HG02678 (cell line): Measurements from ENCODE around the gene ADAMTSL1.

Experiments
- ATAC-seq: cut with Tn5 transposase; IDR thresholded peaks from one replicate; pipeline ENCODE4 v1.9.1; 2021; ENCODE audit warnings: mild to moderate bottlenecking, moderate library complexity; ENCODE audit not compliant: unreplicated experiment

The ADAMTSL1 gene

DNA sequence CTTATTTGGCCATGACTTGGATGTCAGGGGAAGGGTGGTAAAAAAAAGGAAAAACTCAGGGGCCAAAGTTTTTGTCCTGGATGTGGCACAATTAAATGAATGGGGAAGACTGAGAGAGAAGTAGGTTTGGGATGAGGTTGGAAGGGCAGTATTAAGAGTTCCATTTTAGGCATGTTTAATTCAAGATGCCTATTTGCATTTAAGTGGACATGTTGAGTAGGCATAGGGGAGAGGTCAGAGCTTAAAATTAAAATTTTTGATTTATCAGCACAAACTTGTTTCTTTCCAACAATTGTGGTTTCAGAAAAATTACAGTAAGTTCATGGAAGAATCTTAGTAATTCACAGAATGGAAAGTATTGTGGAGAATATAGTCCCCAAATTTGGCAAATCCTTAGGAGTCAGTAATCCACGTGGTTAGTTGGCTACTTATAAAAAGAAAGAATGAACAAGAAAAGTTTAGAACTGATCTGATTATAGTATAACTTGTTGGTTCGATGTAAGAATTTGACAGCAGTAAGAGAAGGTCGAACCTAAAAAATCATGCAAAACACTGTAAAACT, 293.1 kb downstream of the ADAMTSL1 start:
- ATAC-seq: no peak

DNA sequence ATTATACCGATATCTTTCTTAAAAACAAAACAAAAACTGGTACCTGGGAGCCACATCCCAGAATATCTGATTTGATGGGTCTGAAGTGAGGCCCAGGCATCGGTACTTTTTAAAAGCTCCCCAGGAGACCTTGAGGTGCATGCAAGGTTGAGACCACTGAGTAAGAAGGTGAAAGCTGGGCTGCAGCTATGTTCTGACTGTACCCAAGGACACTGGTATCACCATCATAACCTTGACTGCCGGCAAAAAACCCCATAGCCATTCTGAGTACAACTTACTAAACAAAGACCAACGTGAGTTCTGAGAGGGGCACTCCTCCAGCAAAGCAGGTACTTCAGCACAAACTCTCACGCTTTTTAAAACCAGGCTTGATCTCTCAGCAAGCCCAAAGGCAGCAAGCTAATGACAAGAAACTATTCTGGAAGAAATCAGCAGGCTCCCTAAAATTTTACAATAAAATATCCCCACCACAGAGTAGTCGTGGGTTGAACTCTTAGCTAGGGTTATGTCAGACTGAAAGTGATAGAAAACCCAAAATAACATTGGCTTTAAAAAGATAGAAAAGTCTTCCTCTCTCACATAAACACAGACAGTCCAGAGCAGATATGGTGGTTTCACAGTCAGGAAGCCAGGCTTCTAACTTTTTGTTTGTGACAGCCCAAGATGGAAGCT, 295.1 kb downstream of the ADAMTSL1 start:
- ATAC-seq: peak; percentile 79

DNA sequence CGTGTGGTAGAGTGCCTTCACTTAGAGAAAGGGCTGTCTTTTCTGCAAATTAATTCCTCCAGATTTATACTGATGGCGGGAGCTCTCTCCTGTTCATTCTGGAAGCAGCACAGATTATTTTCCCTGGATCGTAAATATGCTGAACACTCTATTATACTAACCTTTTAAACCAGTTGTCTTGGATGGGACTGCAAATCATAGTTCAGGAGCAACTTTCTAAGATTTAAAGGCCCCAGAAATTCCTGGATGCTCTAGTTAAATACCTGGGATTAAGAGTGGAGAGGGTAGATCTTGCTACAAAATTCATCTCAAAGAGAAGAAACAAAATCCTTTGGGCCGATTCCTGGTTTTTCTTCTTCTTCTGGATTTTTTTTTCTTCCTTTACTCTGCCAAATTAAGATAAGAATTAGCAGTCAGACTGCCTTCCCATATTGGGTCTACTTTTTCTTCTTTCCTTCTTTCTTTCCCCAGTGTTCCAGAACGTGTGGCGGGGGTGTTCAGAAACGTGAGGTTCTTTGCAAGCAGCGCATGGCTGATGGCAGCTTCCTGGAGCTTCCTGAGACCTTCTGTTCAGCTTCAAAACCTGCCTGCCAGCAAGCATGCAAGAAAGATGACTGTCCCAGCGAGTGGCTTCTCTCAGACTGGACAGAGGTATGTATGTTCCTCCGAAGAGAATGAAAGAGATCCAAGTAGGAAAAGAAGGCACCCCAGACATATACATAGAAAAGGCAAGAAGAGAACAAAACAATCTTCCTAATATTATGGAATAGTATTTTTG, 296.4 kb downstream of the ADAMTSL1 start:
- no peak for ATAC-seq

DNA sequence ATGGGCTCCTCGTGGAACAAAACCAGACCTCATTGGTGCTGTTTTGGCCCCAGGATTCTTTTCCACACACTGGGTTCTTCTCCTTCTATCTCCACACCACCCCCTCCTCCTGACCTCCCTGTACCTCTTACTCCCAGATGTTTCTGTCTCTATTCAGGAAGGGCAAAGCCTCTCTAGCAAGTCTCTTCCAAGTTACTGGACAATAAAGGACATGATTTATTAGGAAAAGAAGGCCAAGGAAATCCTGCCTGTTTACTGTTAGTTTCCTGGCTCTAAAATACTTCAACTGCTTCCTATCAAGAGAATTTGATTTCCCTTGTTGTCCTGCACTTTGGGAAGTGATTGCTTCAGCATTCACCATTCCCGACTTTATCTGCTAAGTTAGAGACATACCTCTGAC, 297.1 kb downstream of the ADAMTSL1 start:
- ATAC-seq: no peak

DNA sequence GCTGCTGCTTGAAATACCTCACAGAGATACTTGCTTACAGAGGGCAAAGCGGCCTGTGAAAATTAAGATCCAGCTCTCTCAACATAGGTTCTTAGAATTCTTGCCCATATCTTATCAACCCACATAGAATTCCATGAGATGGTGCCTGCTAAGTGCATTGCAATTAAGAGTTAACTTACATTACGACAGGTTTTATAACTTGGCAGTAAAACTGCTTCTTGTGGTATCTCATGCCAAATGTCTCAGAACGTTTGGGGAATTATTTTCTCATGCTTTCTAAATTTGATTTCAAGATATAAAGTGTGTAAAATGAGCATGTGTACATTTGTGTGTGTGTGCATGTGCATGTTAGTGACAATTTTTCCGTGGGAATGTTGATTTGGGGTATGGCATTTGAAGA, 297.8 kb downstream of the ADAMTSL1 start:
- no peak for ATAC-seq

DNA sequence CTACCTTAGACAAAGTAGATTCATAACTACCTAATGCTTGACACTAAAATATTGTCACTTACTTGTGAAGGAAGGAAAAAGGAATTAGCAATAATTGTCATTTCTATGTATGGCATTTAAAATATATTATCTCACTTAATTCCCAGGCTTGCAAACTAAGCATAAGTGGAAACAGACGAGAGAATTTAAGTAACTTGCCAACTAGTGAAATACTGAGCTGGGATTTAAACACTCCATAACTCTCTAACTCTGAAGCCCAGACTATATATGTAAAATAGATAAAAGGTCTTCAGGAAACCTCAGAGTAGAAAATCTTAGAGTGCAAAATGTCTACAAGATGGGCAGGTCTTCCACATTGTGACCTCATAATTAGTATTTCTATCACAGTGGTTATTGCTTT, 301.3 kb downstream of the ADAMTSL1 start:
- no peak for ATAC-seq

DNA sequence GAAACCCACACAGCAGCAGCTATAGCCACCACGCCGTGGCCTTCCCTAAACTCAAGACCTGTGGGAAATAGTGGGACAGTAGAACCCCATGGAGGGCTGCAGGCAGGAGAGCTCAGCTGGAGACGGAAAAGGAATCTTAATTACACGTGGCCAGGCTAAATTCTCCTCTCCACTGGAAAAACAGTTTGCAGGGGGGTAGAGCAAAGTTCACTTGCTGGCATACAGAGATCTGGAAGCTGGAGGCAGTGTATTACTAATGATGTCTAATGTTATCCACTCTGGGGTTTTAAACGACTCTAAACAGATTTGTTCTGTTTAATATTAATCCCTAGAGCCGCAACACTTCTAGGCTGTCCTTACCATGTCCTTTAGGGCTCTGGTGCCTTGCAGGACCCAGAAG, 302.0 kb downstream of the ADAMTSL1 start:
- ATAC-seq: no peak

DNA sequence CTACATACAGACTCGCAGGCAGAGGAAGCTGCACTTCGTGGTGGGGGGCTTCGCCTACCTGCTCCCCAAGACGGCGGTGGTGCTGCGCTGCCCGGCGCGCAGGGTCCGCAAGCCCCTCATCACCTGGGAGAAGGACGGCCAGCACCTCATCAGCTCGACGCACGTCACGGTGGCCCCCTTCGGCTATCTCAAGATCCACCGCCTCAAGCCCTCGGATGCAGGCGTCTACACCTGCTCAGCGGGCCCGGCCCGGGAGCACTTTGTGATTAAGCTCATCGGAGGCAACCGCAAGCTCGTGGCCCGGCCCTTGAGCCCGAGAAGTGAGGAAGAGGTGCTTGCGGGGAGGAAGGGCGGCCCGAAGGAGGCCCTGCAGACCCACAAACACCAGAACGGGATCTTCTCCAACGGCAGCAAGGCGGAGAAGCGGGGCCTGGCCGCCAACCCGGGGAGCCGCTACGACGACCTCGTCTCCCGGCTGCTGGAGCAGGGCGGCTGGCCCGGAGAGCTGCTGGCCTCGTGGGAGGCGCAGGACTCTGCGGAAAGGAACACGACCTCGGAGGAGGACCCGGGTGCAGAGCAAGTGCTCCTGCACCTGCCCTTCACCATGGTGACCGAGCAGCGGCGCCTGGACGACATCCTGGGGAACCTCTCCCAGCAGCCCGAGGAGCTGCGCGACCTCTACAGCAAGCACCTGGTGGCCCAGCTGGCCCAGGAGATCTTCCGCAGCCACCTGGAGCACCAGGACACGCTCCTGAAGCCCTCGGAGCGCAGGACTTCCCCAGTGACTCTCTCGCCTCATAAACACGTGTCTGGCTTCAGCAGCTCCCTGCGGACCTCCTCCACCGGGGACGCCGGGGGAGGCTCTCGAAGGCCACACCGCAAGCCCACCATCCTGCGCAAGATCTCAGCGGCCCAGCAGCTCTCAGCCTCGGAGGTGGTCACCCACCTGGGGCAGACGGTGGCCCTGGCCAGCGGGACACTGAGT, 303.2 kb downstream of the ADAMTSL1 start:
- ATAC-seq: no peak

DNA sequence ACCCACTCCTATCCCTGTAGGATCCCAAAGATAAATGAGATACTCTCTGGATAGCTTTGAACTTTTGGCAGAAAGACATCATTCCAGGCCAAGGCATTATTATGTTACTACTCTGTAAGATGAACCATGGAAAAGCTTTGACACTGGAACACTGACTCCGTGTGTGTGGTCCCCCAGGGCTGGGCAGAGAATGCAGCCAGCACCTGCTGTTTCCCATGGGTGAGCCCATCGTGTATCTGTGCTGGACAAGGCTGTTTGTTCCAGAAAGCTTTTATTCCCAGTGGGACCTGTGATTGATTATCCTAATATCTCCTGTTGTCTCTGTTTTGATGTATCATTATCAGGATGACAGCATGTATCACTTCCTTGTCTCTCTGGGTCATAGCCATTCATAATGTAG, 304.2 kb downstream of the ADAMTSL1 start:
- ATAC-seq: no peak

DNA sequence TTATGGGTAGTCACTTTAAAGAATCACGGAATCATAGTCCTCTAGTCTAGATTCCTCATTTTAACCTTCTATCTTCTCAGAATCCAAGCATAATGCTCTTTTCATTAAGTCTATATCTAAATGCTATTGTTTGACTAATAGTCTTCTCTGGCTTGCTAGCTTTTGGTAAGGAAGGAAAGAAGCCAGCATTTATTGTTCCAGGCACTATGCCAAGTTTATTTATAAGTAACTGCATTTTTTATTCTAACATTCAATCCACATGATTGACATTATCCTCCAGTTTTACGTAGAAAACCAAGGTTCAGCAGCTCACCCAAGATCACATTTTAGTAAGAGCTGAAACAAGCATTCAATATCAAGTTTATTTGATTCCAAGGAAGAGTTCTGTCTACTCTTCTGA, 304.9 kb downstream of the ADAMTSL1 start:
- ATAC-seq: no peak

DNA sequence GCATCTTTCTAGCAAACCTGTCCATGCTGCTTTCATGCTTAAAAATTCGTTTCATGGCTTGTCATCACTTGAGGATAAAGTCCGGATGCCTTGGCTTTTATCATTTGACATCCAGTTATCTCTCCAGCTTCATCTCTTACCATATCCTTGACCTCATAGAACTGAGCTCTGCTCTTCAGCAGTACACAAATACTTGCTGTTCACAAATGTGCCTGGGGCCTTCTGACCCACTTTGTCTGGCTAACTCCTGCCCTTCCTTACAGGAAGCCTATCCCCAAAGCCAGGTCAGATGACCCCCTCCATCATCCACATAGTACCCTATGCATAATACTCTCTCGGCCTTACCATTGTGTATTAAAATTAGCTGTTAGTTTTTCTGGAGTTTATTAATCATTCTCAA, 310.0 kb downstream of the ADAMTSL1 start:
- no peak for ATAC-seq

DNA sequence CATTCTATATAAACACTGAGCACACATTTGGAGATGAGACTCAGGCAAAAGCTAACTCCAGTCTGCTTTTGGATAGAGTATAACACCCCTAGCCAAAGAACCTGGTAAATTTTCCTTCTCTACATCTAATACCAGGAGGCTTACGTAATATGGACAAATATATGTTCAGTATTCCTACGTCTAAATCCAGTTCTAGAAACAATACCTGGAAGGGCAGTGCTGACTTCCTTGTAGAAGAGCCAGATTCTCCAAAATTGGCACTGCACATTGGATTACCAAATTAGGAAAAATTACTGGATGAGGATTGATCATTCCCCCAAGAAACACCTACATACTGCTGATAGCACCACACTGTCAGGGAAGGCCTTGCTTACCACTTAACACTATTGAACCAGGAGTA, 311.7 kb downstream of the ADAMTSL1 start:
- no peak for ATAC-seq

DNA sequence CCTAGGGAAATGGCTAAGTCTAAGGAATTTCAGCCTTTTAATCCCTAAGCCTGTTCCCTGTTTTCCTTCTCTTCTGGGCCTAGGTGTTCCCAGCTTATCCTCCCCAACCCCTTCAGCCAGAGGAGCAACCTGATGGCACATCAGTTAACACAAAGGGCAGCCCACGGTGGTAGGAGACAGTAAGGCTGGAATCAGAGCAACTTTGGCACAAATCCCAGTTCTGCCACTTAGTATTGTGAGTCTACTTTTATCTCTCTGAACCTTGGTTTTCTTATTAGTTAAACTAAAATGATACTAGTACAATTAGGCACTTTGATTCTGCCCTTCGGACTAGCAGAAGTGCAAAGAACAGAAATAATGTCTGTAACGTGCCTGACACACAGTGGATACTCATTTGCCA, 312.2 kb downstream of the ADAMTSL1 start:
- no peak for ATAC-seq

DNA sequence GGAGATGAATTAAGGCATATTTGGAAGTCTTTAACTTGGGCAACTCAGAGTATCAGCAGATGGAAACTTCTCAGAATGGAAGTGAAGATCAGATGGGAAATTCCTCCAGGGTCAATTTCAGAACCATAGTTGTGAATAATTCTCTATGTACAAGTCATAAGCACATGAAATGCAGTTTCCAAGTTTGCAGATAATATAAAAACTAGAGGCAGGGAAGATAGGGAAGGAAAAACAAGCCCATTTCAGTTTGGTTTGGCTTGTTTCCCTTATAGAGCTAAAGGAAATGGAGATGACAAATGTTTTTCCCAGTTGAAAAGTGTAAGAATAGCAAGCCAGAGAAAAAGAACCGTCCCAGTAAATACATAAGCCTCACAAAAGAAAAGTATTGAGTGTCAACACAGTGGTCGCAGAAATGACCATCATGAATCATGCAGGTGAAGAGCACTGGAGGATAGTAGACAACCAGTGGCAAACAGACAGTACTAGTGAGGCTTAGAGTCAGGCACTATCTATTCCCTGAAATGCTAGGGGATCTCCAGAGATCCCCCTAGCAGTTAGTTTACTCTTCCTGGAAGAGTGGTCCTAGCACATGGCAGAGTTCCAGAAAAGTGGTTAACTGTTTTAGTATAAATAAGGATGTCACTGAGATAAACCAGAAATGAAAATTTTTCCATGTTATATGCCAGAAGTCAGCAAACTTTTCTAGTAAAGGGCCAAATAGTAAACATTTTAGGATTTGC, 313.1 kb downstream of the ADAMTSL1 start:
- ATAC-seq: no peak

DNA sequence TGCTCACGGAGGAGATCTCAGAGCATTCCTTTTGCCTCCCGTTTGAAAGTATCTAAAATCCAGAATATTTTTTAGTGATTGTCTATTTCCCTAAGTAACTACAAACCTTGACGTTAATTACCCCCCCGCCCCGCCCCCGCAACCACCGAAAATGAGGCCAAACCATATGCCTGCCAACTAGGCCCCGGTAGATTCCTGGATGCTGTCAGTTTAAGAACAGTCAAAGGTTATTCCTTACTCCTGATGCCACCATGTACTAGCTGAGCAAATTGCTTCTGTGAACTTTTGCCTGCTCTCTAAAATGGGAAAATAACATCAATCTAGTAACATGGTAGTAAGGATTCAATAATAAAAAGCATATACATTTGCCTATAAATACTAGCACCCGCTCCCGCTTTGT, 314.3 kb downstream of the ADAMTSL1 start:
- ATAC-seq: no peak

DNA sequence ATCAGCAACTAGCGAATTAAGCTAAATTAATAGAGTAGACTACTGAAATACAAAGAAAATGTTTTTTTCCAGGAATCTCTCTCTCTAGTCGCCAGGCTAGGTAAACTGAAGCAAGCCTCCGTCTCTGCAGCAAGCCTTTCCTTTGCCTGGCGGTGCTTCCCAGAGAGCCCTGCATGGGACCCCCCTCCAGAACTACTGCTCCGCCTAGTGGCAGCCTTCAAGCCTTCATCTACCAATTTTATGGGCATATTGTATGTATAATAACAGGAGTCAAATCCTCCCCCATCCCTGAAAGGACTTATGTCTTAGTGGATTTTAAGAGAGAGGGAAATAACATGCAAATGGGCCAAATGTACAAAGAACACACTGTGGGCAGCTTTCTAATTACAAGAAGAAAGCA, 317.1 kb downstream of the ADAMTSL1 start:
- no peak for ATAC-seq

DNA sequence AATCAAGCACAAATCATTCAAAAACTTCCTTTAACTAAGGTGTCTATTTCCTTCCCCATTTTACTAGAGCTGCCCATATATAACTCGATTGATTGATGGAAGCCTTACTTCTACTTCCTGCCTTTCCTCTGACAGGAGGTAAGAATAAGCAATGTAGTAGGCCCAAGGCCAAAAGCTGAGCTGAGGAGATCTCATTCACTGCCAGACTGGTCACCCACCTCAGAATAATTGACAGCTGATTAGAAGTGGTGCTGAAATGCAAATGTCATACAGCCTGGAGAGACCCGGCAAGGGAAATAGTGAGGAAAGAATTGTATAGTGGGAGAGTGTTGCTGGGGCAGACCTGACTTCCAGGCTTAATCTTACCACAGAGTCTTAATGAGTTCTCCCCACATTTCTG, 319.2 kb downstream of the ADAMTSL1 start:
- ATAC-seq: no peak

DNA sequence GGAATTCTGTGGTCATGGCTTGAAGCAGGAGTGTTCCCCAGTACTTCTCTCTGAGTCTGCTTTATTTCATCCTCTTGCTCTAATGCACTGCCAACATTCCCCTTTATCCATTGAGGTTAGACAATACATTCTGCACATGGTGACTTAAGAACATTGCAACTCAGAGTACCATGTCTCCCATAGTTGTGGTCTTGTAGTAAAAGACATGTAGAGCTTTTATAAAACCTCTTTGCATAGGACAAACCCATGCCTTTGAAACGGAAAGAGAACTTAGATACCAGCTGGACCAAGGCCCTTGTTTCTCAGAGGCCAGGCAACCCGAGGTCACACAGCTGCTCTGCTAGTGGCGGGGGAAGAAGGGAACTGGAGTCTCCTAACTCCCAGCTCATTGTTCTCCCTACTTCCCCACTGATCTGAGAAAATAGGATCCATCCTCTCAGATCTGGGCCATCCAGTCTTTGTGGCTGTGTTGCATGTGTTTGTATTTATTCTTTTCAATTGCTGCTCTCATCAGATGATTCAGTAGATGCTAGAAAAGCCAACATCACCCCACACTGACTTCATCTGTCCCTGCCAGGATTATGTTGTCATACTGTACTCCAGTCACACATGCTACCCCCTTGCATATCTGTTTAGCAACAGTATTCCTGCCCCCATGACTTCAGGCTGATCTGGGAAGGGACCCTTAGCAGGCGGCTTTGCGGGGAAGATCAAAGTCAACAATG, 322.2 kb downstream of the ADAMTSL1 start:
- ATAC-seq: no peak

DNA sequence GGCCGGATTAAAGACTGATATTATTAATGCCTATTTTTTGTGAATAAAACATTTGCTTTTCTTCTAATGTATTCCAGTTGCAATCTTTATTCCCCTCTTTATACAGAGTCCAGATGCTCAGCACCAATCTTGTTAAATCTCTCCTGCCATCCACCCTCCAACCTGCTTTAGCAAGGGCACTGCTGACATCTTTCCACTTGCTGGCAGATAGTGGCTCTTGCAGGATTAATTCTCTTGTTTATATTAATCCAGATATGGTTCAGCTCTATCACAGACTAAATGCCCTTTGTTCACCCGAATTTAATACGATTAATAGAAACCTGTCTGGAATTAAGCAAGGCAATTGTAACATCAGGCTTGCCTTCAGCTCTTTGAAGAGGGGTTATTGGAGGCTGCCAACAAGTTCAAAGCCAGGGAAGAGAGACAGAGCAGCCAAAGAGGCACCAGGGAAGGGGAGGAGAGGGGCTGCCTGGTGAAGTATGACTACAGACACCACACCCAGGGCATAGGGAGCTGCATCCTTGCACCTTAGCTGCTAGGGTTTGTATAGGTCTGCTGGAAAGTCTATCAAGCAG, 322.8 kb downstream of the ADAMTSL1 start:
- ATAC-seq: no peak
